GM12878 (cell line): ENCODE results near the gene DNAAF8. TPM values are rescaled to one million over a fixed set of nuclear protein-coding genes. Genes with fewer than 3 reads are reported as not detected.

ENCODE experiments used
- ATAC-seq: fragments of 200-7000 bp; cut with Tn5 transposase; 3 replicates; pipeline ENCODE4 v1.9.1; 2020; ENCODE audit warnings: mild to moderate bottlenecking, moderate library complexity
- BruUV-seq: library from RNA; stranded (reverse); fragments of 400-500 nt; replicated peaks from 2 replicates; lab custom pipeline; 2021; lab: Mats Ljungman, UMichigan
- CTCF ChIA-PET: fragments of 300-600 bp; sonication (Branson Sonifier 250); formaldehyde crosslinking; extraction: SDS; loops from one replicate; lab custom pipeline; 2021; ENCODE audit warnings: inconsistent platforms; lab: Yijun Ruan, JAX
- POLR2A ChIA-PET: fragments of 350-600 bp; formaldehyde crosslinking; extraction: SDS; loops from one replicate; lab custom pipeline; 2021; ENCODE audit warnings: inconsistent platforms; lab: Charles Lee
- RAD21 ChIA-PET: fragments of 300-600 bp; sonication (Branson Sonifier 250); formaldehyde crosslinking; loops from one replicate; lab custom pipeline; 2023; ENCODE audit warnings: antibody characterized with exemption; ENCODE audit not compliant: unreplicated experiment; lab: Charles Lee
- SMC1A ChIA-PET: fragments of 300-600 bp; sonication (Branson Sonifier 250); formaldehyde crosslinking; loops from one replicate; lab custom pipeline; 2023; ENCODE audit not compliant: unreplicated experiment, uncharacterized antibody; lab: Charles Lee
- DNase-seq: peaks from one replicate; pipeline ENCODE4 v3.0.0-alpha.2; 2011; ENCODE audit warnings: low read depth, low spot score
- FAIRE-seq: peaks from 3 replicates; lab custom pipeline; 2011; peaks lifted over from hg19 to GRCh38; lab: Jason Lieb, UNC
- H2AFZ ChIP-seq: 2 replicates; pipeline ENCODE4 v1.6.0; 2011; ENCODE audit warnings: low read depth, low read length, control low read depth; ENCODE audit not compliant: control insufficient read depth
- H3K27ac ChIP-seq: 2 replicates; pipeline ENCODE4 v1.5.1; 2011; ENCODE audit warnings: control low read depth; ENCODE audit not compliant: control insufficient read depth, insufficient read depth
- H3K27me3 ChIP-seq, 2 experiments: replicated peaks in 1 of 2; 2 replicates each; pipeline versions ENCODE4 v1.6.0 to v1.6.1; 2011; ENCODE audit warnings: low read length in 1 of 2; ENCODE audit not compliant: control insufficient read depth in 2 of 2, insufficient read depth in 2 of 2
- H3K36me3 ChIP-seq, 2 experiments: 2 replicates each; pipeline ENCODE4 v1.5.1; 2011; ENCODE audit warnings: low read length in 1 of 2; ENCODE audit not compliant: control insufficient read depth in 2 of 2, insufficient read depth in 2 of 2
- H3K4me1 ChIP-seq: 2 replicates; pipeline ENCODE4 v1.6.1; 2011; ENCODE audit warnings: mild to moderate bottlenecking, low read length, moderate library complexity, mixed read lengths; ENCODE audit not compliant: control insufficient read depth, insufficient read depth
- H3K4me2 ChIP-seq: 2 replicates; pipeline ENCODE4 v1.6.0; 2011; ENCODE audit warnings: control low read depth; ENCODE audit not compliant: control insufficient read depth, insufficient read depth
- H3K4me3 ChIP-seq: fragments of 200-600 bp; sonication (generic); 2 replicates; pipeline ENCODE4 v1.5.1; 2016
- H3K79me2 ChIP-seq: 2 replicates; pipeline ENCODE4 v1.6.0; 2011; ENCODE audit warnings: low read length; ENCODE audit not compliant: control insufficient read depth, insufficient read depth
- H3K9ac ChIP-seq: 2 replicates; pipeline ENCODE4 v1.8.0; 2011; ENCODE audit warnings: low read length, control low read depth, mixed read lengths; ENCODE audit not compliant: control insufficient read depth, insufficient read depth
- H3K9me3 ChIP-seq: replicated peaks from 3 replicates; pipeline ENCODE4 v1.5.1; 2011; ENCODE audit warnings: mild to moderate bottlenecking, low read length; ENCODE audit not compliant: control insufficient read depth, insufficient read depth
- H4K20me1 ChIP-seq: 2 replicates; pipeline ENCODE4 v1.6.0; 2011; ENCODE audit not compliant: control insufficient read depth, insufficient read depth
- CBX3 ChIP-seq: fragments of 200-600 bp; sonication (generic); IDR thresholded peaks from 2 replicates; pipeline ENCODE4 v1.6.1; 2016; ENCODE audit warnings: low read depth, borderline replicate concordance
- DPF2 ChIP-seq: fragments of 450-650 bp; IDR thresholded peaks from 2 replicates; pipeline ENCODE4 v1.6.1; 2017; ENCODE audit warnings: mild to moderate bottlenecking
- FOXK2 ChIP-seq: fragments of 450-650 bp; IDR thresholded peaks from 2 replicates; pipeline ENCODE4 v1.6.1; 2017; ENCODE audit warnings: mild to moderate bottlenecking, moderate library complexity
- IKZF2 ChIP-seq, 2 experiments: fragments of 450-650 bp; IDR thresholded peaks; 2 replicates each; pipeline ENCODE4 v1.6.1; 2017; ENCODE audit warnings: mild to moderate bottlenecking in 2 of 2, moderate library complexity in 2 of 2
- MYC ChIP-seq: IDR thresholded peaks from 2 replicates; pipeline ENCODE4 v1.6.1; 2011; ENCODE audit warnings: mild to moderate bottlenecking, low read length, moderate library complexity, inconsistent platforms; ENCODE audit not compliant: insufficient read depth, insufficient replicate concordance, insufficient read length, severe bottlenecking
- NBN ChIP-seq: fragments of 450-650 bp; IDR thresholded peaks from 2 replicates; pipeline ENCODE4 v1.6.1; 2016
- NFYA ChIP-seq: IDR thresholded peaks from 2 replicates; pipeline ENCODE4 v1.6.1; 2011; ENCODE audit warnings: low read depth, mild to moderate bottlenecking, low read length, improper control_type of control experiment, borderline replicate concordance
- TCF3 ChIP-seq: IDR thresholded peaks from 2 replicates; pipeline ENCODE4 v1.6.1; 2012; ENCODE audit warnings: low read depth, mild to moderate bottlenecking, low read length, borderline replicate concordance; ENCODE audit not compliant: insufficient read depth
- YBX1 ChIP-seq: fragments of 450-650 bp; IDR thresholded peaks from 2 replicates; pipeline ENCODE4 v1.6.1; 2016; ENCODE audit warnings: antibody characterized with exemption
- ZNF622 ChIP-seq: fragments of 450-650 bp; IDR thresholded peaks from 2 replicates; pipeline ENCODE4 v1.6.1; 2017; ENCODE audit warnings: mild to moderate bottlenecking, inconsistent platforms
- ZSCAN29 ChIP-seq: fragments of 450-650 bp; IDR thresholded peaks from 2 replicates; pipeline ENCODE4 v1.6.1; 2017; ENCODE audit warnings: mild to moderate bottlenecking, moderate library complexity
- ZZZ3 ChIP-seq: IDR thresholded peaks from 2 replicates; pipeline ENCODE4 v1.6.1; 2011; ENCODE audit warnings: low read depth; ENCODE audit not compliant: control insufficient read depth, insufficient read length
- WGBS: methylation state at CpG from one replicate; pipeline ENCODE4 v1.1.6; 2016; ENCODE audit warnings: low lambda C conversion rate; ENCODE audit not compliant: insufficient replicate concordance, insufficient coverage; ENCODE audit errors: missing lambda C conversion rate; 5-methylcytosine and 5-hydroxymethylcytosine counted together
- in situ Hi-C: fragments of 300-500 bp; cut with MboI; formaldehyde crosslinking; loops from 9 replicates; pipeline ENCODE4 v1.14.3; 2018; ENCODE audit warnings: mixed read lengths
- intact Hi-C: fragments of 100-400 bp; cut with micrococcal nuclease; formaldehyde crosslinking; loops from one replicate; pipeline ENCODE4 v1.14.2; 2022; ENCODE audit not compliant: unreplicated experiment
- polyA plus RNA-seq, 11 experiments: library from polyadenylated mRNA; depleted of rRNA in 4 of 11; unstranded in 6 of 11; stranded (reverse) in 5 of 11; fragments of >200 nt; fragmentation: Nextera tagmentation in 4 of 11; fragmentation: Illumina TruSeq in 1 of 11; extraction: Ambion mirVana in 4 of 11; extraction: Trizol in 1 of 11; gene quantifications; 1 replicate in 1 of 11; 2 replicates in 10 of 11; pipeline versions ENCODE4 v1.2.1 to v1.2.3, GENCODE V29; 2011 to 2016; ENCODE audit warnings: inconsistent platforms in 2 of 11, missing spikeins in 2 of 11, low read depth in 1 of 11
- total RNA-seq, 4 experiments: library from RNA; depleted of rRNA in 3 of 4; stranded (reverse); fragments of >200 nt in 3 of 4; fragmentation: Illumina TruSeq in 1 of 4; extraction: Trizol in 1 of 4; gene quantifications; 2 replicates each; pipeline versions ENCODE4 v1.2.1 to v1.2.3, GENCODE V29; 2013 to 2021
- TF ChIP-seq, protein P1 (sequence below): fragments of 450-650 bp; IDR thresholded peaks from 2 replicates; pipeline ENCODE4 v1.6.1; 2017; ENCODE audit warnings: low read depth, mild to moderate bottlenecking, moderate library complexity
- TF ChIP-seq, protein P2 (sequence below): fragments of 450-650 bp; formaldehyde crosslinking; IDR thresholded peaks from 2 replicates; pipeline ENCODE4 v1.5.0; 2022; ENCODE audit warnings: mild to moderate bottlenecking, missing genetic modification characterization
- TF ChIP-seq, protein P3 (sequence below): fragments of 450-650 bp; formaldehyde crosslinking; IDR thresholded peaks from 2 replicates; pipeline ENCODE4 v1.4.0; 2022; ENCODE audit warnings: mild to moderate bottlenecking, moderate library complexity

DNAAF8 gene
- total and polyA plus RNA-seq, 10 of the 15 experiments (the other 5 are each of a cell fraction or from before 2014, with no cell fraction given) = 0.01 to 0.78 (median 0.22) TPM; not detected in 2

DNA sequence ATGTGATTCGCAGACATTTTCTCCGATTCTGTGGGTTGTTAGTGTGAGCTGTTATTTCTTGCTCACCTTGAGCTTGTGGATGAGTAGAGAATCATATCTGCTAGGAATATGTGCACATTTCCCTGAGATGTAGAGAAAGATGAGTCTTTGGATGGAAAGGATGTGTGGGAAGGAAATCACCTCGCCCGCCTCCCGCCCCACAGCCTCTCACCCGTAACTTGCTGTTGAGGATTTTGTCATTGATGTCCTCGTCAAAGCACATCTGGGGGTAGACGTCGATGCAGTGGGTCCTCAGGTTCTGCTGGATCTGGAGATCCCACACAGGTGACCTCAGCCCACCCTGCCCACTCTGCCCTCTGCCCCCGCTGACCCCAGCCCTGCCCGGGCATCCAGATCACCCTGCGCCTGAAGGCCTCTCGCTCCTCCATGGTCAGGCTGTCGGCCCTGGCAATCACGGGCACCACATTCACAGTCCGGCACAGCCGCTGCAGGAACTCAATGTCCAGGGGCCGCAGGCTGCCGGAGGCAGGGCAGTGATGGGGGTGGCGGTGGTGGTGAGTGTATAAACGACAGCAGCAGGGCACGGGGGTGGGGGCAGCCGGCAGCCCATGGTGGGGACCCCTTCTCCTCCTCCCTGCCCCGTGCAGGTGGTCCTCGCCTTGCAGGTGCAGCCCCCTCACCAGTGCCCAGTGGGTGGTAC, 49.1 kb downstream of the DNAAF8 start:
- Histone ChIP-seq H3K36me3 (no peaks in the 10 kb centered on the region), H4K20me1 (no peaks in the 10 kb centered on the region), H3K9ac (no peak overlapping the region), H3K27ac (no peak overlapping the region), H3K4me2 (no peak overlapping the region), H3K79me2 (no peaks in the 10 kb centered on the region), H3K4me1 (no peaks in the 10 kb centered on the region), H2AFZ (no peak overlapping the region), H3K4me3 (no peak overlapping the region), H3K9me3 (no peaks in the 10 kb centered on the region), H3K27me3 (no peaks in the 10 kb centered on the region)
- ATAC-seq = no peak
- BruUV-seq = no TSS peak
- ChIA-PET POLR2A (interaction anchor here (0.9 kb wide), 1 partner anchor 10 kb away, joined by 3 read pairs; no protein-coding TSS in a partner anchor), CTCF (no interaction called here), SMC1A (no interaction called here), RAD21 (no interaction called here)
- DNase-seq = no peak
- FAIRE-seq = no peak
- 67% methylated on average over 21 of the region's 25 CpGs for WGBS
- in situ Hi-C loops (no loop called here), intact Hi-C loops (no loop called here)
- TF ChIP-seq MYC = no peak
- no peak for TF ChIP-seq IKZF2 (IDR thresholded peaks at IDR 0.05)
- no peak for TF ChIP-seq NBN
- TF ChIP-seq, protein P1, sequence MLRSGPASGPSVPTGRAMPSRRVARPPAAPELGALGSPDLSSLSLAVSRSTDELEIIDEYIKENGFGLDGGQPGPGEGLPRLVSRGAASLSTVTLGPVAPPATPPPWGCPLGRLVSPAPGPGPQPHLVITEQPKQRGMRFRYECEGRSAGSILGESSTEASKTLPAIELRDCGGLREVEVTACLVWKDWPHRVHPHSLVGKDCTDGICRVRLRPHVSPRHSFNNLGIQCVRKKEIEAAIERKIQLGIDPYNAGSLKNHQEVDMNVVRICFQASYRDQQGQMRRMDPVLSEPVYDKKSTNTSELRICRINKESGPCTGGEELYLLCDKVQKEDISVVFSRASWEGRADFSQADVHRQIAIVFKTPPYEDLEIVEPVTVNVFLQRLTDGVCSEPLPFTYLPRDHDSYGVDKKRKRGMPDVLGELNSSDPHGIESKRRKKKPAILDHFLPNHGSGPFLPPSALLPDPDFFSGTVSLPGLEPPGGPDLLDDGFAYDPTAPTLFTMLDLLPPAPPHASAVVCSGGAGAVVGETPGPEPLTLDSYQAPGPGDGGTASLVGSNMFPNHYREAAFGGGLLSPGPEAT = no peak
- TF ChIP-seq CBX3 = no peak
- no peak for TF ChIP-seq NFYA
- no peak for TF ChIP-seq DPF2
- TF ChIP-seq, protein P2, sequence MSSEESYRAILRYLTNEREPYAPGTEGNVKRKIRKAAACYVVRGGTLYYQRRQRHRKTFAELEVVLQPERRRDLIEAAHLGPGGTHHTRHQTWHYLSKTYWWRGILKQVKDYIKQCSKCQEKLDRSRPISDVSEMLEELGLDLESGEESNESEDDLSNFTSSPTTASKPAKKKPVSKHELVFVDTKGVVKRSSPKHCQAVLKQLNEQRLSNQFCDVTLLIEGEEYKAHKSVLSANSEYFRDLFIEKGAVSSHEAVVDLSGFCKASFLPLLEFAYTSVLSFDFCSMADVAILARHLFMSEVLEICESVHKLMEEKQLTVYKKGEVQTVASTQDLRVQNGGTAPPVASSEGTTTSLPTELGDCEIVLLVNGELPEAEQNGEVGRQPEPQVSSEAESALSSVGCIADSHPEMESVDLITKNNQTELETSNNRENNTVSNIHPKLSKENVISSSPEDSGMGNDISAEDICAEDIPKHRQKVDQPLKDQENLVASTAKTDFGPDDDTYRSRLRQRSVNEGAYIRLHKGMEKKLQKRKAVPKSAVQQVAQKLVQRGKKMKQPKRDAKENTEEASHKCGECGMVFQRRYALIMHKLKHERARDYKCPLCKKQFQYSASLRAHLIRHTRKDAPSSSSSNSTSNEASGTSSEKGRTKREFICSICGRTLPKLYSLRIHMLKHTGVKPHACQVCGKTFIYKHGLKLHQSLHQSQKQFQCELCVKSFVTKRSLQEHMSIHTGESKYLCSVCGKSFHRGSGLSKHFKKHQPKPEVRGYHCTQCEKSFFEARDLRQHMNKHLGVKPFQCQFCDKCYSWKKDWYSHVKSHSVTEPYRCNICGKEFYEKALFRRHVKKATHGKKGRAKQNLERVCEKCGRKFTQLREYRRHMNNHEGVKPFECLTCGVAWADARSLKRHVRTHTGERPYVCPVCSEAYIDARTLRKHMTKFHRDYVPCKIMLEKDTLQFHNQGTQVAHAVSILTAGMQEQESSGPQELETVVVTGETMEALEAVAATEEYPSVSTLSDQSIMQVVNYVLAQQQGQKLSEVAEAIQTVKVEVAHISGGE (CRISPR knock-in tag) = no peak
- TF ChIP-seq, protein P3, sequence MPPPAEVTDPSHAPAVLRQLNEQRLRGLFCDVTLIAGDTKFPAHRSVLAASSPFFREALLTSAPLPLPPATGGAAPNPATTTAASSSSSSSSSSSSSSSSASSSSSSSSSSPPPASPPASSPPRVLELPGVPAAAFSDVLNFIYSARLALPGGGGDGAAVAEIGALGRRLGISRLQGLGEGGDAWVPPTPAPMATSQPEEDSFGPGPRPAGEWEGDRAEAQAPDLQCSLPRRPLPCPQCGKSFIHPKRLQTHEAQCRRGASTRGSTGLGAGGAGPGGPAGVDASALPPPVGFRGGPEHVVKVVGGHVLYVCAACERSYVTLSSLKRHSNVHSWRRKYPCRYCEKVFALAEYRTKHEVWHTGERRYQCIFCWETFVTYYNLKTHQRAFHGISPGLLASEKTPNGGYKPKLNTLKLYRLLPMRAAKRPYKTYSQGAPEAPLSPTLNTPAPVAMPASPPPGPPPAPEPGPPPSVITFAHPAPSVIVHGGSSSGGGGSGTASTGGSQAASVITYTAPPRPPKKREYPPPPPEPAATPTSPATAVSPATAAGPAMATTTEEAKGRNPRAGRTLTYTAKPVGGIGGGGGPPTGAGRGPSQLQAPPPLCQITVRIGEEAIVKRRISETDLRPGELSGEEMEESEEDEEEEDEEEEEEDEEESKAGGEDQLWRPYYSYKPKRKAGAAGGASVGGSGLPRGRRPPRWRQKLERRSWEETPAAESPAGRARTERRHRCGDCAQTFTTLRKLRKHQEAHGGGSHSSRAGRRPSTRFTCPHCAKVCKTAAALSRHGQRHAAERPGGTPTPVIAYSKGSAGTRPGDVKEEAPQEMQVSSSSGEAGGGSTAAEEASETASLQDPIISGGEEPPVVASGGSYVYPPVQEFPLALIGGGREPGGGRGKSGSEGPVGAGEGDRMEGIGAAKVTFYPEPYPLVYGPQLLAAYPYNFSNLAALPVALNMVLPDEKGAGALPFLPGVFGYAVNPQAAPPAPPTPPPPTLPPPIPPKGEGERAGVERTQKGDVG (CRISPR knock-in tag) = no peak
- no peak for TF ChIP-seq ZZZ3
- no peak for TF ChIP-seq ZNF622
- TF ChIP-seq FOXK2 = no peak
- no peak for TF ChIP-seq YBX1
- no peak for TF ChIP-seq TCF3
- TF ChIP-seq ZSCAN29 = no peak
